GM19468 (cell line): ENCODE data around the gene TPST2.
"Not testable (repeated sequence)": the region's sequence is repeated elsewhere in the genome, so short reads cannot be mapped to it uniquely, and the experiment has no call there.

Experiments
- ATAC-seq: cut with Tn5 transposase; IDR thresholded peaks from one replicate; pipeline ENCODE4 v1.9.1; 2021; ENCODE audit warnings: mild to moderate bottlenecking, moderate library complexity, moderate number of reproducible peaks; ENCODE audit not compliant: unreplicated experiment; ENCODE audit errors: extremely low read depth

Gene TPST2

GRCh38 chr22:26589845-26590736, at the start of gene TPST2:
TPST2 (minus strand) TSS chr22:26590132; CDS start chr22:26541630, 48,502 bp downstream.
- ATAC-seq: peak; percentile 20

GRCh38 chr22:26636296-26636695, 46.4 kb upstream of the TPST2 start:
- ATAC-seq: no peak

GRCh38 chr22:26635117-26635516, 45.2 kb upstream of the TPST2 start:
- ATAC-seq: no peak

GRCh38 chr22:26634189-26634588, 44.3 kb upstream of the TPST2 start:
- no peak for ATAC-seq

- no peak for ATAC-seq
These were observed 42.7 kb upstream of the TPST2 start for GRCh38 chr22:26632422-26633155.

- no peak for ATAC-seq
These were observed 41.4 kb upstream of the TPST2 start for GRCh38 chr22:26631282-26631681.

- no peak for ATAC-seq
These were observed 40.2 kb upstream of the TPST2 start for GRCh38 chr22:26629988-26630761.

GRCh38 chr22:26624803-26625202, 34.9 kb upstream of the TPST2 start:
- ATAC-seq: no peak

- no peak for ATAC-seq
These were observed 34.1 kb upstream of the TPST2 start for GRCh38 chr22:26623984-26624383.

- no peak for ATAC-seq
These were observed 31.7 kb upstream of the TPST2 start, which contains the start of gene CRYBA4 for GRCh38 chr22:26621663-26622062. CRYBA4 (plus strand) TSS chr22:26621963; CDS start chr22:26622597, 634 bp downstream.

GRCh38 chr22:26620197-26620596, 30.3 kb upstream of the TPST2 start:
- no peak for ATAC-seq

GRCh38 chr22:26619510-26619909, 29.6 kb upstream of the TPST2 start:
- ATAC-seq: no peak

GRCh38 chr22:26618455-26618854, 28.5 kb upstream of the TPST2 start:
- no peak for ATAC-seq

- ATAC-seq: no peak
These were observed 27.6 kb upstream of the TPST2 start, which contains the start of gene CRYBB1 for GRCh38 chr22:26617271-26618199. CRYBB1 (minus strand) TSS chr22:26618027; CDS start chr22:26616319, 1,708 bp downstream.

- ATAC-seq: no peak
These were observed 26.7 kb upstream of the TPST2 start for GRCh38 chr22:26616650-26617049.

- no peak for ATAC-seq
These were observed 26.0 kb upstream of the TPST2 start for GRCh38 chr22:26615830-26616435.

GRCh38 chr22:26615149-26615548, 25.2 kb upstream of the TPST2 start:
- ATAC-seq: no peak

GRCh38 chr22:26614322-26614721, 24.4 kb upstream of the TPST2 start:
- ATAC-seq: no peak

GRCh38 chr22:26613753-26614152, 23.8 kb upstream of the TPST2 start:
- not testable (repeated sequence) for ATAC-seq
